ENCODE results near the gene ERBB4. TPM values are rescaled to one million over a fixed set of nuclear protein-coding genes. Genes with fewer than 3 reads are reported as not detected.
A peak's percentile ranks its signal among the peaks of the same experiment; 100 is the strongest.

The ERBB4 gene
- total RNA-seq, 1 donor from 2014 or later, result 1.2 TPM

DNA sequence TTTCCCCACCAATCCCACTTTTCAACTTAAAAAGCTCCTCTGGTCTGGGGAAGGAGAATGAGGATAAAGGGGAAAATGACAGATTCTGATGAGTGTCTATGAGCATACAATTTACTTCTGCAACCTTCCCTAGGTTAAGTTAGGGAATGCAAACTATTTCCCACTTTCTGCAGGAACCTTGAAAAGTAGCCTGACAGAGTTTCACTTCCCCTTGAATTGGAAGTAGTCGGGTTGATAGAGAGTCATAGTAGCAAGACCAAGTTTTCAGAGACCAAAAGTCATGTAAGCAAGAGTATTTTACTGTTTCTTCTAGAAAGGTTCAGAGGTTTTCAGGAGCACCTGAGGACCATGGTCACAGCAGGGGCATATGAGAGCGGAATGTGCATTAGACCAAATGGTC, 1167.1 kb downstream of the ERBB4 start:
- no peaks in the 10 kb centered on the region for H3K9me3 Mint-ChIP-seq (ENCODE audit: unreplicated experiment)

GRCh38 chr2:211368467-211368866, 1170.1 kb downstream of the ERBB4 start:
- H3K4me3 ChIP-seq (ENCODE audit: insufficient read depth, low read depth, low read length), result no peak overlapping the region
- no peak overlapping the region for H2AFZ ChIP-seq (ENCODE audit: low read depth, low read length)
- Mint-ChIP-seq H3K4me3 (ENCODE audit: unreplicated experiment) (no peak overlapping the region), H3K9me3 (ENCODE audit: unreplicated experiment) (peaks cover 2% of the 10 kb centered on the region), H3K36me3 (ENCODE audit: low read depth, unreplicated experiment) (no peaks in the 10 kb centered on the region), H3K27me3 (ENCODE audit: low read depth, unreplicated experiment) (no peaks in the 10 kb centered on the region), H3K27ac (ENCODE audit: unreplicated experiment) (no peak overlapping the region), H3K4me1 (ENCODE audit: low read depth, unreplicated experiment) (peaks cover 9% of the 10 kb centered on the region)
- H3K36me3 ChIP-seq (ENCODE audit: insufficient read depth, low read length), result no peaks in the 10 kb centered on the region
- H4K20me1 ChIP-seq (ENCODE audit: insufficient read depth, low read length), result no peaks in the 10 kb centered on the region
- FAIRE-seq, result no peak
- H3K27ac ChIP-seq (ENCODE audit: low read depth, low read length), result no peak overlapping the region
- H3K4me2 ChIP-seq (ENCODE audit: low read length), result no peak overlapping the region
- TF ChIP-seq CTCF (IDR thresholded peaks at IDR 0.05; ENCODE audit: insufficient read depth, low read depth, low read length), result no peak
- TF ChIP-seq EZH2 (IDR thresholded peaks at IDR 0.05; ENCODE audit: insufficient read depth, low read length), result no peak
- no peaks in the 10 kb centered on the region for H3K27me3 ChIP-seq (ENCODE audit: insufficient read depth, low read length)
- no peaks in the 10 kb centered on the region for H3K79me2 ChIP-seq (ENCODE audit: insufficient read depth, low read length)
- no peaks in the 10 kb centered on the region for H3K9me3 ChIP-seq (ENCODE audit: insufficient read depth, low read depth, low read length)
- no peak overlapping the region for H3K9ac ChIP-seq (ENCODE audit: low read length)
- no peaks in the 10 kb centered on the region for H3K4me1 ChIP-seq (ENCODE audit: insufficient read depth, low read length)
- no peak for DNase-seq (ENCODE audit: low read depth)

More for the DNA sequence above, 1167.1 kb downstream of the ERBB4 start:
- H4K20me1 ChIP-seq (ENCODE audit: insufficient read depth, low read length), result no peaks in the 10 kb centered on the region
- no peaks in the 10 kb centered on the region for H3K79me2 ChIP-seq (ENCODE audit: insufficient read depth, low read length)
- H3K4me2 ChIP-seq (ENCODE audit: low read length), result no peak overlapping the region
- H3K27me3 ChIP-seq (ENCODE audit: insufficient read depth, low read length), result no peaks in the 10 kb centered on the region
- no peak for TF ChIP-seq EZH2 (IDR thresholded peaks at IDR 0.05; ENCODE audit: insufficient read depth, low read length)
- no peak for TF ChIP-seq CTCF (IDR thresholded peaks at IDR 0.05; ENCODE audit: insufficient read depth, low read depth, low read length)
- H3K27ac ChIP-seq (ENCODE audit: low read depth, low read length), result no peak overlapping the region
- Mint-ChIP-seq H3K4me1 (ENCODE audit: low read depth, unreplicated experiment) (peaks cover 9% of the 10 kb centered on the region), H3K36me3 (ENCODE audit: low read depth, unreplicated experiment) (no peaks in the 10 kb centered on the region), H3K4me3 (ENCODE audit: unreplicated experiment) (no peak overlapping the region), H3K27me3 (ENCODE audit: low read depth, unreplicated experiment) (no peaks in the 10 kb centered on the region), H3K27ac (ENCODE audit: unreplicated experiment) (no peak overlapping the region)
- H3K9me3 ChIP-seq (ENCODE audit: insufficient read depth, low read depth, low read length), result no peaks in the 10 kb centered on the region
- H2AFZ ChIP-seq (ENCODE audit: low read depth, low read length), result no peak overlapping the region
- no peaks in the 10 kb centered on the region for H3K4me1 ChIP-seq (ENCODE audit: insufficient read depth, low read length)
- no peak overlapping the region for H3K4me3 ChIP-seq (ENCODE audit: insufficient read depth, low read depth, low read length)
- FAIRE-seq (no peak), DNase-seq (ENCODE audit: low read depth) (no peak)
- no peaks in the 10 kb centered on the region for H3K36me3 ChIP-seq (ENCODE audit: insufficient read depth, low read length)
- H3K9ac ChIP-seq (ENCODE audit: low read length), result no peak overlapping the region

GRCh38 chr2:211367711-211368110, 1170.9 kb downstream of the ERBB4 start:
- no peaks in the 10 kb centered on the region for H3K27me3 ChIP-seq (ENCODE audit: insufficient read depth, low read length)
- no peaks in the 10 kb centered on the region for H3K9me3 ChIP-seq (ENCODE audit: insufficient read depth, low read depth, low read length)
- no peaks in the 10 kb centered on the region for H4K20me1 ChIP-seq (ENCODE audit: insufficient read depth, low read length)
- Mint-ChIP-seq H3K36me3 (ENCODE audit: low read depth, unreplicated experiment) (no peaks in the 10 kb centered on the region), H3K9me3 (ENCODE audit: unreplicated experiment) (peaks cover 2% of the 10 kb centered on the region), H3K4me3 (ENCODE audit: unreplicated experiment) (no peak overlapping the region), H3K27me3 (ENCODE audit: low read depth, unreplicated experiment) (no peaks in the 10 kb centered on the region), H3K4me1 (ENCODE audit: low read depth, unreplicated experiment) (peaks cover 9% of the 10 kb centered on the region), H3K27ac (ENCODE audit: unreplicated experiment) (no peak overlapping the region)
- H3K4me1 ChIP-seq (ENCODE audit: insufficient read depth, low read length), result no peaks in the 10 kb centered on the region
- no peak overlapping the region for H3K4me3 ChIP-seq (ENCODE audit: insufficient read depth, low read depth, low read length)
- DNase-seq (ENCODE audit: low read depth), result peak; percentile 39
- peak overlapping the region; percentile 9 for H3K4me2 ChIP-seq (ENCODE audit: low read length)
- peak overlapping the region; percentile 20 for H2AFZ ChIP-seq (ENCODE audit: low read depth, low read length)
- H3K79me2 ChIP-seq (ENCODE audit: insufficient read depth, low read length), result no peaks in the 10 kb centered on the region
- FAIRE-seq, result no peak
- TF ChIP-seq CTCF (IDR thresholded peaks at IDR 0.05; ENCODE audit: insufficient read depth, low read depth, low read length), result no peak
- no peak for TF ChIP-seq EZH2 (IDR thresholded peaks at IDR 0.05; ENCODE audit: insufficient read depth, low read length)
- H3K9ac ChIP-seq (ENCODE audit: low read length), result no peak overlapping the region
- H3K27ac ChIP-seq (ENCODE audit: low read depth, low read length), result no peak overlapping the region
- H3K36me3 ChIP-seq (ENCODE audit: insufficient read depth, low read length), result no peaks in the 10 kb centered on the region

Data from astrocyte (in vitro differentiated cells and primary cell).